ENCODE measurements around the gene MLH3. TPM values are rescaled to one million over a fixed set of nuclear protein-coding genes. Genes with fewer than 3 reads are reported as not detected.

MLH3 gene
- total and polyA plus RNA-seq, 9 donors: 14.8 to 36.4 (median 26.2) TPM

DNA sequence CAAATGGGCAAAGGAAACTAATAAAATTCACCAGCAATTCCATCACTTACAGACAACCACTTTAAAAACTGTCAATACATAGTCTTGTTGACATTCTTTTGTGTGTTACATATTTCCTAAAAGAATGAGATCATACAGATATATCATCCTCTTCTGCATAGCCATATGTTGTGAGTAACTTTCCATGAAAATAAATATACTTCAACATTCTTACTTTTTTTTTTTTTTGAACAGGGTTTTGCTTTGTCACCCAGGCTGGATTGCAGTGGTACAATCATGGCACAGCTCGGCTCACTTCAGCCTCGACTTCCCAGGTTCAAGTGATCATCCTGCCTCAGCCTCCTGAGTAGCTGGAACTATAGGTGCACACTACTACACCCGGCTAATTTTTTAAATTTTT is 39.1 kb upstream of the MLH3 start:
- no peaks in the 10 kb centered on the region for H3K9me3 ChIP-seq
- no peaks in the 10 kb centered on the region for H3K4me1 ChIP-seq (ENCODE audit: insufficient read depth)
- H3K36me3 ChIP-seq: no peaks in the 10 kb centered on the region
- 85 to 90% (median 90%) methylated on average over 3 of the region's 3 CpGs for whole genome bisulfite sequencing, 3 donors
- intact Hi-C loops (cut with DNase I): loop anchor here in 1 of 4 donors (5.0 kb wide), 1 partner anchor 143 kb away; no protein-coding TSS in a partner anchor
- H3K27ac ChIP-seq: no peak overlapping the region
- no peak overlapping the region for H3K4me3 ChIP-seq
- no peak for DNase-seq
- H3K27me3 ChIP-seq: no peaks in the 10 kb centered on the region
- TF ChIP-seq EP300 (IDR thresholded peaks at IDR 0.05) (no peak), POLR2A (IDR thresholded peaks at IDR 0.05) (no peak)
- TF ChIP-seq, protein P1, sequence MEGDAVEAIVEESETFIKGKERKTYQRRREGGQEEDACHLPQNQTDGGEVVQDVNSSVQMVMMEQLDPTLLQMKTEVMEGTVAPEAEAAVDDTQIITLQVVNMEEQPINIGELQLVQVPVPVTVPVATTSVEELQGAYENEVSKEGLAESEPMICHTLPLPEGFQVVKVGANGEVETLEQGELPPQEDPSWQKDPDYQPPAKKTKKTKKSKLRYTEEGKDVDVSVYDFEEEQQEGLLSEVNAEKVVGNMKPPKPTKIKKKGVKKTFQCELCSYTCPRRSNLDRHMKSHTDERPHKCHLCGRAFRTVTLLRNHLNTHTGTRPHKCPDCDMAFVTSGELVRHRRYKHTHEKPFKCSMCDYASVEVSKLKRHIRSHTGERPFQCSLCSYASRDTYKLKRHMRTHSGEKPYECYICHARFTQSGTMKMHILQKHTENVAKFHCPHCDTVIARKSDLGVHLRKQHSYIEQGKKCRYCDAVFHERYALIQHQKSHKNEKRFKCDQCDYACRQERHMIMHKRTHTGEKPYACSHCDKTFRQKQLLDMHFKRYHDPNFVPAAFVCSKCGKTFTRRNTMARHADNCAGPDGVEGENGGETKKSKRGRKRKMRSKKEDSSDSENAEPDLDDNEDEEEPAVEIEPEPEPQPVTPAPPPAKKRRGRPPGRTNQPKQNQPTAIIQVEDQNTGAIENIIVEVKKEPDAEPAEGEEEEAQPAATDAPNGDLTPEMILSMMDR (IDR thresholded peaks at IDR 0.05): no peak

DNA sequence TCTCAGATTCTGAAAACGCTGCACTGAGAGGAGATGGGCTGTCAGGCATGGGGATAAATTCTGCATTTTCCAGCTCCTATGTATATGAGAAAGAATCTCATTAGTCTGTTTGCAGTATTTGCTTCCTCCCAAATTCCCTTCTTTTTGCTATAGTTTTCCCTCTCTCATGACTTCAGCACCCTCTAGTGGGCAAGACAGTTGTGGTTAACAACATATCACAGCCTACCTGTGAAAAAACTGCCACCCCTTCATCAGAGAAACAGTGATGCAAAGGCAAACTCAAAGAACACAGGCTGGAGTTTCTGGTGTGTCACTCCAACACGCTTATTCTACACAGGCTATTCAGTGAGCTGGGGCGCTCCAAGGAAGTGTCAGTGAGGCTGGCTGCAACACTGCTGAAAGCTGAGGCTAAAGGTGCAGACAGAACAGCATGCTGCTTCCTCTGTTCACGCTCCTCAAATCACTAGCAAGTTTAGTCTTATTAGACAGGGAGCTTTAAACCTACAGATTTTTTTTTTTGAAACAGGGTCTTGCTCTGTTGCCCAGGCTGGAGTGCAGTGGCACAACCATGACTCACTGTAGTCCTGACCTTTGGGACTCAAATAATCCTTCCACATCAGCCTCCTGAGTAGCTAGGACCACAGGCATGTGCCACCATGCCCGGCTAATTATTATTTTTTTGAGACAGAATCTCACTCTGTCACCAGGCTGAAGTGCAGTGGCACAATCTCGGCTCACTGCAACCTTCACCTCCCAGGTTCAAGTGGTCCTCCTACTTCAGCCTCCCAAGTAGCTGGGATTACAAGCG is 37.5 kb upstream of the MLH3 start:
- no peaks in the 10 kb centered on the region for H3K36me3 ChIP-seq
- H3K4me1 ChIP-seq (ENCODE audit: insufficient read depth): no peaks in the 10 kb centered on the region
- TF ChIP-seq, protein P1 (IDR thresholded peaks at IDR 0.05): peak; percentile 51 to 61 (median 61)
- TF ChIP-seq EP300 (IDR thresholded peaks at IDR 0.05) (no peak), POLR2A (IDR thresholded peaks at IDR 0.05) (no peak)
- WGBS, 3 donors: 65 to 75% (median 74%) methylated on average over 7 of the region's 7 CpGs
- DNase-seq: peak in 3 of 5 donors; percentile 18 to 55 (median 44)
- intact Hi-C loops (cut with DNase I): loop anchor here (5.0 to 10.0 kb wide), 4 partner anchors 141 to 176 kb away; no protein-coding TSS in a partner anchor
- H3K9me3 ChIP-seq: no peaks in the 10 kb centered on the region
- H3K4me3 ChIP-seq: no peak overlapping the region
- H3K27ac ChIP-seq: no peak overlapping the region
- no peaks in the 10 kb centered on the region for H3K27me3 ChIP-seq

DNA sequence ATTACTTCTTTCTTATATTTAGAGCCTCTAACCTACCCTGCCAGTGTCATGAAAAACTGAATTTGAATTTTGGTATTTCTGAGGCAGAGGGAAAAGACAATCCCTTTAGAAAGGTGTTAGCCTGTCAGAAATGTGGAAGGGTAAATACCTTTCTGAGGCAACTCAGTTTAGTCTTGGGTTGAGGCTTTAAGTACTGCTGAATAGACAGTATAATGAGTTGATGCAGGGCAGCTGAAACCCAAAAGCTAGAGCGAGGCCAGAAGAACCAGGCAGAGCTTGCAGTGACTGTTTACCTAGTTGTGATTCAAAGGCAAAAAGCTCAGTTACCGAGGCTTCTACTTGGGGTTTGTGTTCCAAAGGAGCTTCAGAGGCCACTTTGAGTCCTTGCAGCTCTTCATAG is 36.9 kb upstream of the MLH3 start:
- Histone ChIP-seq H3K36me3 (no peaks in the 10 kb centered on the region), H3K27ac (no peak overlapping the region), H3K27me3 (no peaks in the 10 kb centered on the region), H3K4me3 (no peak overlapping the region), H3K4me1 (ENCODE audit: insufficient read depth) (no peaks in the 10 kb centered on the region), H3K9me3 (no peaks in the 10 kb centered on the region)
- 83 to 87% (median 84%) methylated on average over 2 of the region's 2 CpGs for WGBS, 3 donors
- TF ChIP-seq, protein P1 (IDR thresholded peaks at IDR 0.05): no peak
- no peak for TF ChIP-seq EP300 (IDR thresholded peaks at IDR 0.05)
- TF ChIP-seq POLR2A (IDR thresholded peaks at IDR 0.05): no peak
- intact Hi-C loops (cut with DNase I): loop anchor here (5.0 to 10.0 kb wide), 4 partner anchors 141 to 176 kb away; no protein-coding TSS in a partner anchor
- DNase-seq: no peak

DNA sequence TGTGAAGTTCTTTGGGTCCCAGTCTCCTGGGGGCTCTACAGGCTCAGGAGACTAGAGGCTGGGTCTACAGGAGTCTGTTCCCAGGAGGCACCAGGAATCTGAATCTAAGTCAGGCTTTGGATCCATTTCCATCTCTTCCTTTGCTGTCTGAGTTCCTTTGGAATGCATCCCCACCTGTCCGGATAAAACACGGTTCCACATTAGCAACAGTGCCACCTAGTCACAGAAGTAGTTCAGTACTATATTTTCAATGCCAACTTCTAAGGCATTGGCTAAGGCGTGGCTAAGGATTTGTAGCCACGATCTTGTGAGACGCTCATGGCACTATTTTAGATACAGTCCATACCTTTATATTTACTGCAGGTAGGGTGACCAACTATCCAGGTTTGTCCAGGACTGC is 33.2 kb upstream of the MLH3 start:
- Histone ChIP-seq H3K27ac (no peak overlapping the region), H3K9me3 (no peaks in the 10 kb centered on the region), H3K27me3 (no peaks in the 10 kb centered on the region), H3K4me1 (ENCODE audit: insufficient read depth) (peaks cover 1% of the 10 kb centered on the region), H3K4me3 (no peak overlapping the region), H3K36me3 (no peaks in the 10 kb centered on the region)
- no peak for DNase-seq
- TF ChIP-seq, protein P1 (IDR thresholded peaks at IDR 0.05): no peak
- TF ChIP-seq EP300 (IDR thresholded peaks at IDR 0.05): no peak
- no peak for TF ChIP-seq POLR2A (IDR thresholded peaks at IDR 0.05)
- WGBS, 3 donors: 47 to 58% (median 50%) methylated on average over 5 of the region's 5 CpGs
- intact Hi-C loops (cut with DNase I): loop anchor here (10.0 kb wide), 2 partner anchors 140 to 170 kb away; no protein-coding TSS in a partner anchor

All from ovary (tissue), 9 donors.